HUDEP-2 (cell line): Measurements from ENCODE around the gene RGS6.

ENCODE experiments used
- DNase-seq, 76 experiments: peaks; one replicate each; lab custom pipeline; 2025; ENCODE audit not compliant: unreplicated experiment in 76 of 76; lab: John Stamatoyannopoulos, UW

Gene RGS6

DNA sequence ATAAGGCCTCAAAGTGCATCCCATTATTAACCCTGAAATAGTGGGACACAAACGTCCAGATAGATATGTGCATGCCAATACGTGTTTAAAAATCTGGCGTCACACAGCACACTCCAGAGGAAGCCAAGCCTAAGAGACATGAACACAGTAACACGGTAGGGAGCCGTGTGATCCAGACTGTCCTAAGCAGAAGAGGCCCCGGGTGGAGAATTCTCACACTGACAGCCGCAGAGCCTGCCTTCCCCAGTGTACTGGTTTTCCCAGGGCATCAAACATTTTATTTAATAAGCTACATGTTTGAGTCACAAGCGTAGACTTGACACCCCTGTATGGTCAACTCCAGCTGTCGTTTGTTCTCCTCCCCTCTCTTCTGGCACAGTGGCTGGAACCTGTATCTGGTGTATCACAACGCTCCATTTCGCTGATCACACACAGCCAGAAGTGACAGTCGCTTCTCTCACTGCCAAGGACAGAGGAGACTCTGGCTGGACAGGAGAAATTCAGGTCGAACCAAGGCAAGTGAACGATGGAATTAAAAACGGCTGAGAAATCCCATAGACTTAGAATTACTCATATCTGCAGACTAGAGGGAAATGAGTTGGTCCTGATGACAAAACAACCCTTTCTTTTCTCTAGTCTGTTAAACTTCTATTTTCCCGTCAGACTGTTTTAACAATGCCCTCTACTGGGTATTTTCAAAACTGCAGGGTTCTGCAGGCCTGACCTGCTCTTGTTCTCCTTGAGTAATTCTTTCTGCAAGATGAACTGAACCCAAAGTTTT is 359.9 kb downstream of the RGS6 start:
- peak in 24 of 76 experiments; percentile 2 to 62 (median 20) for DNase-seq

DNA sequence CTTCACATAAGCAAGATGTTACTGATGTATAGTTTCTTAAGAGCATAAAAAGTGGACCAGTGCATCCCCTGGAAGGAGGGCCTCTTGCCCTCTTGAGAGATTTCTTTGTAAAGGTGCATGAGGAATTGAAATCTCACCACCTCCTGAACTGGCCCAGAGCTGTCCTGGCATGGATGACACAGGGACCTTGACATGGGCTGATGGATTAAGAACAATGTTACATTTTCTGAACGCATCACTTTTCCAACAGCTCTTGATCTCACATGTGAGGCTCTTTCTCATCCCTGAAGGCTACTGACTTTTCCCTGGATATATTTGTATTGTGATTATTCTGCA is 360.4 kb downstream of the RGS6 start:
- DNase-seq, result no peak

DNA sequence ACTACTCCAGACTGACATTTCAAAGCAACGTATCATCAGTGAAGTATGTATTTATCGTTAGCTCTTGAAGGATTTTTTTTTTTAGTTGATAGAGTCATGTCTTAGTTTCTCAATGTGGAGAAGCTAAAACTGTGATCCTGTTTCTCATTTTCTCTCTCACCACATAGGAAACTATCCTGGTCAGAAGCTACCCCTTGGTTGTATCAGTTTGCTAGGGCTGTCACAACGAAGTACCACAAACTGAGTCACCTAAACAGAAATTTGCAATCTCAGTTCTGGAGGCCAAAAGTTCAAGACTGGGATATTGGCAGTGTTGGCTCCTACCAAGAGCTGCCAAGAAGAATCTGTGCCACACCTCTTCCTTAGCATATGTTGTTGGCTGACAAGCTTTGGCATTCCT is 369.1 kb downstream of the RGS6 start:
- DNase-seq, result no peak

DNA sequence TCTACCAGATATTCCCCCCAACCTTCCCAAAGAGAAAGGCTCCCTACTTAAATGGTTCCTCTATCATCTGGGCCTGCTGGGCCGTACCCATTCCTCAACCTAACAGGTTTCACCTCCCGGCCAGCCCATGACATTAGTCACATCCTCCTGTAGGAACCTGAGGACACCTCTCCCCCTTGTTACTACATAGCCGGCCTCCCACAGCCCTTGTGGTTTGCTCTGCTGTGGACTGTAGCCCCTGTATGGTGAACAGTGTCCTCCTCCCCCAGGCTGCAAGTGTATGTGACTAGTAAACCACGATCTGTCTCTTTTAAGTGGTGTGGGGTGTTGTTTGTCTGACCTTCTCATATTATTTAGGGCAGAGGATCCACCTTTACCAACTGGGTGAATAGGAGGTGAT is 371.7 kb downstream of the RGS6 start:
- no peak for DNase-seq

DNA sequence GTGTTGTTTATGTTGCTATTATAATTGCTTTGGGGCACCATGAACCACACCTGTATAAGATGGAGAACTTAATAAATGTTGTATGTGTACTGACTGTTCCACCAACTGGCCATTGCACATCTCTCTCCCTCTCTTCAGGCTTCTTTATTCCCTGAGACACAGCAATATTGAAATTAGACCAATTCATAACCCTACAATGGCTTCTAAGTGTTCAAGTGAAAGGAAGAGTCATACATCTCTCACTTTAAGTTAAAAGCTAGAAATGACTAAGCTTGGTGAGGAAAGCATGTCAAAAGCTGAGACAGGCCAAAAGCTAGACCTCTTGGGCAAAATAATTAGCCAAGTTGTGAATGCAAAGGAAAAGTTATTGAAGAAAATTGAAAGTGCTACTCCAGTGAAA is 373.3 kb downstream of the RGS6 start:
- DNase-seq, result no peak

DNA sequence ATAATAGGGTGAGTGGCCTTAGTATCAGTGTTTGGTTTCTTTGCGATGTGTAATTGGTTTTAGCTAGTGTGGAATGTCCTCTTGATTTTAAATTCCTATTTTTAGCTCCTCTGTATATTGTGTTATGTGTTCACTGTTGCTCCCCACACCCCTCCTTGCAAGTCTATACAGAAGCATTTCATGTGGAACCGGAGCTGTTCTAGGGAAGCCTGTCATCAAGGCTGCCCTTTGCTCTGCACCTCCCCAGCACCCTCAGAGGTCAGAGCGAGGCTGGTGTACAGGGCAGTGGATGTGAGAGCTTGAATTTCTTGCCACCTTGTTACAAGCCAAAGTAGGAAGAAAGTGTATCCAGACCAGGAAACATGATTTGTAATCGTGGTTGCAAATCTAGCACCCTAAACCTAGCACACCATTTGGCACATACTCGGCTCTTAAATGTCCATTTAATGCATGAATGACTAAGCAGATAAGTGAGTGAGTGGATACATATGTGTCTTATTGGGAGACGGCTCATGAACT is 376.8 kb downstream of the RGS6 start:
- no peak for DNase-seq

DNA sequence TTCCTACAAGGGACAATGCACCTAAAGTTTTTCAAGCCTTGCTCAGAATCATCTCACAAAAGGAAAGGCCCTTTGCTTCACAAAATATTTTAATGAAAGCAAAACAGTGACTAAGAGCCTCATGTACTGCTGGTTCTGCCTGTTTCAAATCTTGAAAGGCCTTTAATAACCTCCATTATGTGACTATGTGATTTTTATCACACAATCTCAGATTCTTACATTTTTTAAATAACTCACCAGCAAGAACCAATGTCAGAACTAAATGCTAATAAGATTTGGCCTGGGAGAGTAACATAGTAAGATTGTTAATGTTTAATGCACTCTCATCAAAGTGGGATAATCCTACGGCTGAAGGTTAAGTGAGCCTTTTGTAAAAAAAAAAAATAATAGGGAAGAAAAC is 378.9 kb downstream of the RGS6 start:
- no peak for DNase-seq

DNA sequence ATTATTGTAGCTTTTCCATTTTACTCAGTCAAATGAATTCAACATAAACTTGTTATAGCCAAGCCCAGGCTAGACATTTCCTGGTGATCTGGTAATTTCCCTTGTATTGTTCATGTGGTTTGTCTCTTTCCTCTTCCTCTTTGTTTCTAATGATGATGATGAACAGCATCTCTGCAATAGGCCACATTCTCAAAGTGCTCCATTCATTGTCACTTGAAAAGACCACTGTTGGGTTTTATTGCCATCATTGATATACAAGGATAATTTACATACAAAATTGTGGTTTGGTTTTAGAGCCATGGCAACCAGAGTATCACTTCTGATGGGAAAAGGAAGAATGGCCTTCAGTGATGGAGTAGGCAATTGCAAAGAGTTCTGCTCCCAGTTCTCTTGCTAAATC is 379.3 kb downstream of the RGS6 start:
- no peak for DNase-seq

DNA sequence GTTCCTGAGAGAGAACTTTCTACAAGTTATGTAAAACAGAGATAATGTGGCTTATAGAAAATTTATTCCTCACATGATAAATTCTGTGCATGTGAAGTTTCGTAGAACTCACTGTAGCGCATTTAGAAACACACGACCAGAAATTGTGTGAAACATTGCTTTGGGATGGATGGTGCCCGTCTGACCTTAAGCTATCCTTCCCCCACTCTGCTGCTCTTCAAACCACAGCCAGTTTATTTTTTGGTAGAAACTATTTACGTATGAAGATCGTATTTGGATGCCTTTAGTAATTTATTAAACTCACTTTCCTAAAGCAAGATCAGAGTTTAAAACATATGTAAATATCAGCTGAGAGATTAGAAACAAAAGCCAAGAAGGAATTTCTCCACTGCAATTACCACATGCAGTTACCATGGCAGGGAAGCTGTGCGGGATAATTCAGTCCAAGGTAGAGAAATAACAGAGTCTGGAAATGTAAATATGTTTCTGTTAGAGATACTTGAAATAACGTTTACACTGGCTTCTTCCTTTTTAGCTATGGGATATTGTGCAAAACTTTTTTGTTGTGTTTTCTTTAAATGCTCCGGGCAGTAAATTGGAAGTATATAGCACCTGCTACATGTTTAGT is 382.7 kb downstream of the RGS6 start:
- DNase-seq, result no peak

DNA sequence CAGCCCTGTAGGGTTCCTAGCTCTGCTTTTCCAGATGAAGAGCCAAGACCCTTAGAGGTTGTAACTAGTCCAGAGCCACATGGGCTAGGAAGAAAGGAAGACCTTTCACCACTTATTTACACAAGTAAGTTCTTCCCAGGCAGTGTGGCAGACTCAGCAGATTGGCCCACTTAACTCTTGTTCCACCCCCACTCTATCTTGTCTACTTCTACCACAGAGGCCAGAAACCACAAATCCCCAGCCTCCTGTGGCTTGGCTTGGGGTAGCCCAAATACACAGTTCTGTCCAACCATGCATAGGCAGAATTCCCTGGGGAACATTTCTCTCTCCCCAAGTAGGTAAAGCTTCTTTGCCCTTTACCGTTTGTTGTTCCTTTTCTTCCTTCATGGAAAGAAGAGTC is 383.5 kb downstream of the RGS6 start:
- DNase-seq, result no peak

DNA sequence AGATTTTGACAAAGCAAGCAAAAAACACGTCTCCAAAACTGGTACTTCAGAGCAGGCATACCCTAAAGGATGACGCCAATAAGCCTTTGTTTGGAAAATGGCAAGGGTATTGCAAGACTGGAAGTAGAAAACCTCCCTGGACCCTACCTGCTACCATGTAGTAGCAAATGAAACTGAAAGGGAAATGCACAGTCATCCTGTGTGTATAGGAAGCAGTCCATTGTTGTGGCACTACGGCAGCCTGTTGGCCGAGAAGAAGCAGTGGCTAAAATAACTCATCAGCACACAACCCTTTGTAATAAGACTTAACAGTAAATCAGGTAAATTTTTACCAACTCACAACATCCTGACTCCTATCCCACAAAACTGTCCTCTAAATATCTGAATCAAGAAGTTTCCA is 386.4 kb downstream of the RGS6 start:
- no peak for DNase-seq

DNA sequence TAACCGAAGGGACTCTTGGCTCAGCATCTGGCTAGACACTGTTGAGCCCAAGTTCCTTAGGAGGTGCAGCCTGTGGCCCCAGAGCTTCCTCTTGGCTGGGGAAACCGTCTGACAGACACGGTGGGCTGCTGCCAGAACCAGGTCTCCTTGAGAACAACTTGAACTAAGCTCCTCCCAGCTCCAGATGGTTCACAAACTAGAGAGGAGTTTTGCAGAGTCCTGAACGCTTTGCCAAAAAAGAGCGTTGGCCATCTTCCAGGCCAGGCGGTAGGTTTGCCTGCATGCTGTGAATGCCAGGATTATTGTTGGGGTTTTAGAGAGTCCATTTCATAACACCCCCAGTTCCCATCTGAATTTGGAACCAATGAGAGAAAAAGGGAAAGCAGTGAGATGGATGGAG is 399.8 kb downstream of the RGS6 start:
- DNase-seq, result peak in 4 of 76 experiments; percentile 1 to 18 (median 13)

DNA sequence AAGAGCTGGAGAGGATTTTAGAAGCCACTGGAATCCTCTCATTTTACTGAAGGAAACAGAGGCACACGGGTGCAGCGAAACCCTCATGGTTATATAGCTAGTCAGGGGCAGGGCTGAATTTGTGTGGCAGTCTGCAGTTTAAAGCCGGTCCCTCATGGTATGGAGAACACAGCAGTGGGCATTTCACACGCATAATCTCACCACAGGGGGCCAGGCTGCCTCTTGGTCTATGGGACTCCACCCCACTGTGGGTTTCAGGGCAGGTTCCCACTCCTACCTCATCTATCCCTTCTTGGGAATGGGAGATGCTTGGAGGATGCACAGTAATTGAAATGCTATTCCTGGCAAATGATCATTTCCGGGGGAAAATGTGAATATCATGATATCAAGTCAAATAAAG is 400.6 kb downstream of the RGS6 start:
- no peak for DNase-seq

DNA sequence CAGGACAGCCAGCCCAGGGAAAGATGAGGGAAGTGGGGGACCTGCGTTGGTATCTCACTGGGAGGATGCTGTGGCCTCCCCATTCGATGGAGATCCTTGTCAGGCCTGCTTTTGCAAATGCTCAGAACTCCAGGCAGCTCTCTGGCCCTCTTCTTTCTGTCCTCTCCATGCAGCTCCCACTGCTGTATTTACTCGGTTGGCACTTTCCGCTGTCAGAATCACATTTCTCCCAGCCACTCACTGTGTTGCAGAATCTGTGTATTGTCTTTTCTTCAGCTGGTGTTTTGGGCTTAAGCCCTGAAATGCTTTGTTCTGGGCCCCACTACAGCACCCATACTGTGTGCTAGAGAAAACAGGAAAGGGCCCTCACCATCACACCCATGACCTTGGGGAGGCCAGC is 401.1 kb downstream of the RGS6 start:
- no peak for DNase-seq

DNA sequence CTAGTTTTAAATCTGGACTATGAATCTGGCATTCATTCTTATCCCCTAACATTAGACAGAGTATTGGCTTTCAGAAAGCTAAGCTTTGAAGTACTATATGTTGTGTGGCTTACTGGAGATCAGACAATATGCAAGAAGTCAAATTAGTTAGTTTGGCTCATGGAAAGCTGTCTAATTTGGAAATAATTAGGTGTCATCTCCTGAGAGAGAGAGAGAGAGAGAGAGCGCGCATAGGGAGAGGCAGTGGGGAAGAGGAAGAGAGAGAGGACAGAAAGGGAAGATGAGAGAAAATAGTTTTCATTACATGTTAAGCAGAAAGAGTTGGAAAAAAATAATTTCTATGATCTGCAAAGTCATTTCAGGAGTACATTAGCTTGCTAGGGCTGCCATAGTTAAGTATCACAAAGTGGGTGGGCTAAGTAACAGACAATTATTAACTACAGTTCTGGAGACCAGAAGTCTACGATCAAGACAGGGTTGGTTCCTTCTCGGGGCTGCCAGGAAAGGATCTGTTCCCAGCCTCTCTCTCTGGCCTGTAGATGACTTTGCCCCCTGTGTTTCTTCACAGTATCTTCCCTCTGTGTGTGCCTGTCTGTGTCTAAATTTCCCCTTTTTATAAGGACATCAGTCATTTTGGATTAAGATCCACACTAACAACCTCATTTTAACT is 404.2 kb downstream of the RGS6 start:
- DNase-seq, result no peak

DNA sequence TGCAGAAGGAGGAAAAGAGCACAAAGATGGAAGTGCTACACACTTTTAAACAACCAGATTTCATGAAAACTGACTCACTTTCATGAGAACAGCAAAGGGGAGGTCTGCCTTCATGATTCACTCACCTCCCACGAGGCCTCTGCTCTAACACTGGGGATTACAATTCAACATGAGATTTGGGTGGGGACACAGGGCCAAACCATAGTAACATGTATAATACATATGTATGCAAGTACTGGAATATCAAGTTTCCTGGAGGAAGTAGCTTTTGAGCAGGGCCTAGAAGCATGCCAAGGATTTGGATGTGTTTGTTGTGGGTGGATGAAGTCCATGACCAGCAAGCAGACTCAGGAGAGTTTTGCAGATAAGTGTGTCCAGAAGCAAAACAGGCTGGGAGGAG is 409.0 kb downstream of the RGS6 start:
- DNase-seq, result no peak

DNA sequence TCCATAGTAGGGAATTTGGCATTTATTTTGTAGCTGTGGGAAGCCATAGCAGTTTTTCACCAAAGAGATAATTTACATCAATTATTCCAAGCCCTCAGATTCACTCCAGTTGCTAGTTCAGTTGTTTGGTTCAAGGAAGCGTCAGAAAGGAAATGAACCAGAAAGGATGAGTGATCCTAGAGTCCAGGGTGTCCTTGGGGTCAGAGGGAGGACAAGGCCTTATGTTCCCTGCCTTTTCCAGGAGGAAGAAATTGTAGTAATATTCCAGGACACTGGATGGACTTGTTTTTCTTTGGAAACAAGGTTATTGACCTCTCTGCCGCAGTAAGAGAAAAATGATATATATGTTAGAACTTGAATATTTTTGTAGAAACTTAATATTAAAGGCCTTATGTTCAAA is 409.5 kb downstream of the RGS6 start:
- no peak for DNase-seq

DNA sequence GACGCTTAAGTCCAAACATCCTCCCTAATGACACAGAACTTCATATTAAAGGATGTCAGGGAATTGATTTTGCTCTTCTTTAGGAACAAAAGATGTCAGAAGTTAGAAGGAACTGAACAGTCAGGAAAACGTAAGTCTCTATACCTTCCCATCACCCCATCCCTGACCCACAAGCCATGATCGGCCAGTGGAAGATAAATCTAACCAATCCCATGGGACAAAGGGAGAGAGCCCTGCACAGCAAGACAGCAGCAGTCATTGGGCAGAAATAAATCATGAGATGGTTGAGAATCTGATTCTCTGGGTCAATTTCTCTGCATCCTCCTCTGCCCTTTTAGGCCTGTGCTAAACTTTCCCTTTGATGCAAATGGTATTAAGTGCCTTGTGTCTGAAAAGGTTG is 414.9 kb downstream of the RGS6 start:
- no peak for DNase-seq

DNA sequence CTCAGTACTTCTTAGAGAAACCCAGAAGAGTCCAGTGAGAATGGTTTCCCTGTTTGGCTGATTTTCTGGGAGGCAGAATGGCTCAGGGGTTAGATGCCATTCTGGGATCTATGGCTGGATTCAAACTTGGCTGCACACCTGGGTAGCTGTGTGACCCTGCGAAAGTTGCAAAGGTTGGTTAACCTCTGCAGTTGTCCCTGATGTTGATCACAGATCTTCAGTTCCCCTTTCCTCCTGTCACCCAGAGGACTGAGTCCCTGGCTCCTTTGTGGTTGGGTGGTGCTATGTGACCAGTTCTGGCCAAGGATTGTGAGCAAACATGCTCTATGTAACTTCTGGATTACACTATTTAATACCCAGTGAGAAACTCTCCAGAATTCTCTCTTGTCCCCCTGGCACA is 418.0 kb downstream of the RGS6 start:
- DNase-seq, result no peak

DNA sequence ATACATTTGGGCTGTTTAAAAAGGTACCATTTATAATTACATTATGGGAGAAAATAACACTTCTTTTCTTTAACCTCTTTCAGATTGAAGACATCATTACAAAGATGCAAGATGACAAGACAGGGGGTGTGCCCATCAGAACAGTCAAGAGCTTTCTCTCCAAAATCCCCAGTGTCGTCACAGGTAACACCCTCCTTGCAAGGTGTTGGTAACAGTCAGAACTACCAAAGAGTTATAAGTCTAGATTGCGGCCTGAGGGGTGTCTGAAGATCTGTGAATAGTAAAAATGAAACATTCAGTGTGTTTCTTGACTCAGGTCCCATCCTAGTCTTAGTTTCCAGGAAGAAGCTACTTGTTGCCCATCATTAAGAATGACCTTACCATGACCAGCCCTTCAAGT is 419.8 kb downstream of the RGS6 start:
- DNase-seq, result no peak

DNA sequence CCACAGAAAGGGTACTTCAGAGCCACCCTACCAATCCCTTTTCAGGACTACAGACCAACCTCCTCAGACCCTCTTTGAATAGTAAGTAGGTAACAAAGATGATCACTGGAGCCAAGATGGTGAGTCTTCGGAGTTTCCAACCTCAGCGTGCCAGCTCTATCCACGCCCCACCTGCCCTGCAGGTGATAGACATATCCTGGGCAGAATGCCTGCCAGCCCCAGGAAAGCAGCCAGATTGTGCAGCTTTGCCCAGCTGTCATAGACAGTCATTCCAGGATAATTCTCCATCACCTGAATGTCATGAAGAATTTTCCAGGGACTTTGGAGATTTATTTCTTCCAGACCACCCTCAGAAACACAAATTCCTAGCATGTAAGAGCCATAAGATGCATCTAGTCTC is 434.4 kb downstream of the RGS6 start:
- no peak for DNase-seq

DNA sequence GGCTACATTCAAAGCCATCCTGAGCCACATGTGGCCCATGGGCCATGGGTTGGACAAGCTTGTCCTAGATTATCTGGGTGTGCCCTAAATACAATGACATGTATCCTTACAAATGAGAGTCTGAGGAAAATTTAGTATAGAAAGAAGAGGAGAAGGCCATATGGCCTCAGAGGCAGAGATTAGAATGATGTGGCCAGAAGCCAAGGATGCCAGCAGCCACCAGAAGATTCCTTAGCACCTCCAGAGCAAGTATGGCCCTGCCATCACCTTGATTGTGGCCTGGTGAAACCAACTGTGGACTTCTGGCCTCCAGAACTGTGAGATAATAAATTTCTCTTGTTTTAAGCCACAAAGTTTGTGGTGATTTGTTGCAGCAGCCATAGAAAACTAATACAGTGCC is 436.9 kb downstream of the RGS6 start:
- no peak for DNase-seq
